PC-3 (cell line): ENCODE data around the gene MYO10.

ENCODE experiments used
- CTCF ChIP-seq: fragments of 300-600 bp; sonication (generic); conservative IDR thresholded peaks from 2 replicates; pipeline ENCODE4 v1.5.1; 2017; ENCODE audit warnings: antibody characterized with exemption, low read depth, mild to moderate bottlenecking, low read length
- EZH2 ChIP-seq: fragments of 300-600 bp; sonication (generic); IDR thresholded peaks from one replicate; pipeline ENCODE4 v1.6.1; 2017; ENCODE audit warnings: antibody characterized with exemption, mild to moderate bottlenecking, low read length; ENCODE audit not compliant: unreplicated experiment

- no peak for TF ChIP-seq CTCF
- TF ChIP-seq EZH2: no peak
Observed at GRCh38 chr5:16849775-16850174, 86.3 kb downstream of the MYO10 start.
